Activated CD4-positive, CD25-positive, alpha-beta regulatory T cell treated with anti-CD3 and anti-CD28 coated beads, Interleukin-2, amount 50 U/mL, for 16 hours (primary cell): Measurements from ENCODE around the gene RPS29.
"Not testable (repeated sequence)": the region's sequence is repeated elsewhere in the genome, so short reads cannot be mapped to it uniquely, and the experiment has no call there.

Experiments
- DNase-seq: peaks from one replicate; pipeline ENCODE4 v3.0.0-alpha.2; 2020; ENCODE audit warnings: low read depth, low spot score

RPS29 gene

GRCh38 chr14:49598485-49599300 lies 12.5 kb upstream of the RPS29 start, which contains the start of gene LRR1:
Gene LRR1, plus strand, starts transcription at chr14:49598940. Its CDS starts 81 bp downstream, at chr14:49599021.
- DNase-seq, result peak; percentile 71

GRCh38 chr14:49598189-49598484 lies 12.0 kb upstream of the RPS29 start:
- no peak for DNase-seq

DNA sequence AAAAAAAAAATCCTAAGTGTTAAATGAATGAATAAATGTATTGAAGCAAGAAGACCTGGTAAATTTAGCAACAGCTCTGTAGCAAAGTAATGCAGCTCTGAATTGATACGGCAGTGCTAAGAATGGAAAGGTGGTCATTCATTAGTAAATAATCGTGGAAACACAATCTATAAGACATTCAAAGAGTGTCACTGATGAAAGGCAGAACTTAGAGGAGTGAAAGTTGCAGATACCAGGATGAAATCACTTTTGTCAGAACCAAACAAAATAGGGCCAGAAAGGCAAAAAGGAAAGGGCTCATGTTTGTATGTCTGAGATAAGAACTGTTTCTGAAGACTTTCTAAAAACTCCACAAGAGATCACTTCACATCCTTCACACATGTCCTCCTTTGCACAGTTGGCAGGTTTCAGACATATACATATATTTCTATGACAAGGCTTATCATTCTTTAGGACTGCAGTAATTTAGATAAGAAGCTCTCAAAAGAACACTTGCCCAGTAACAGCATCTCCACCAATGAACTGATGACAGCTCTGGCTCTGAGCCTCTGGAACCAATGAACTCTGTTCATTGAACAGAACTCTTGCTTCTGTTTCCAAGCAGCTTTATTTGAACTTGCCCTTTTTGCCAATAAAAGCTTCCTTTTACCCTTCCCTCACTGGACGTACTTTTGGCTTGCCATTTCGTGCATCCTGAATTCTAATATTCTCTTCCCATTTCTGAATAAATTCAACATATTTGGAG lies 8.3 kb upstream of the RPS29 start:
- DNase-seq, result no peak

DNA sequence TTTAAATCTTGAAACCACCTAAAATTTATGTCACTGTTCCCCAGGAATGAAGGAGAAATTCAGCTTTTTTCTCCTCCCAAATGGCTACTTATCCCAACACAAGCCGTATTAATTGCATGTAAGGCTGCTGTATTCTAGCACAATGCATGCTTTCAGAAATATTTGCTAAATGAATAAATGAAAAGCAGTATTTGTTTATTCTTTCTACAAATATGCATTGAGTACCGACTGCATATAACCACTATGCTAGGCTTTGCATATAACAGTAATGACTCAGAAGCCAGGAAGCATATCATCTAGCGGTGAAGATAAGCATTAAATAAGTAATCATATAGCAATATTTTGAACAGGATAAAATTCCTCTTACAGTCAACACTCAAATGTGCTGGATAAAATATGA lies 6.8 kb upstream of the RPS29 start:
- DNase-seq, result no peak

- DNase-seq, result no peak
Observed at GRCh38 chr14:49589387-49589786, 3.2 kb upstream of the RPS29 start.

DNA sequence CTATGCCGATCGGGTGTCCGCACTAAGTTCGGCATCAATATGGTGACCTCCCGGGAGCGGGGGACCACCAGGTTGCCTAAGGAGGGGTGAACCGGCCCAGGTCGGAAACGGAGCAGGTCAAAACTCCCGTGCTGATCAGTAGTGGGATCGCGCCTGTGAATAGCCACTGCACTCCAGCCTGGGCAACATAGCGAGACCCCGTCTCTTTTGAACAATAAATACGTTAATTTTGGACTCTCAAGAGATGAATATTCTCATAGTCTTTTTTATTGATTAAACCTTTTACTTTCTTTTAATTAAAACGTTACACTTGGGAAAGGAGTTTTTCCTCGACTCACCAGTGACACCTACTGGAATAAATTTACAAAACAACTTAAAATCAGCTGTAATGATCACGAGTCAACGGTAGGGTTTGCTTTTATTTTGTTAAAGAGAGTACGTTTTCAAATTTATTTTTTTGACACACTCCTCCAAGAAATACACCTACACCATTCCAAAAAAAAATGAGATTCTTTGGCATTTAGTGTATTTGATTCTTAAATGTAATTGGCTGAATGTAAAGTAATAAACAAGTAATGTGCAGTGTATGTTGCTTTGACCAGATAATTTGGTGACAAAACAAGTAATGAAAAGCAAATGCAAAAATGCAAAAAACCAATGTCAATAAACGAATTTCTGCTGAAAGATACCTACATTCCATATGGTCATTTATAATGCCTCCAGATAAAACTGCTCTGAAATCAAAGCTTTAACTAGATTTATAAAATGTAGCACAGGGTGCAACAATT lies 687 bp upstream of the RPS29 start:
- DNase-seq, result no peak

DNA sequence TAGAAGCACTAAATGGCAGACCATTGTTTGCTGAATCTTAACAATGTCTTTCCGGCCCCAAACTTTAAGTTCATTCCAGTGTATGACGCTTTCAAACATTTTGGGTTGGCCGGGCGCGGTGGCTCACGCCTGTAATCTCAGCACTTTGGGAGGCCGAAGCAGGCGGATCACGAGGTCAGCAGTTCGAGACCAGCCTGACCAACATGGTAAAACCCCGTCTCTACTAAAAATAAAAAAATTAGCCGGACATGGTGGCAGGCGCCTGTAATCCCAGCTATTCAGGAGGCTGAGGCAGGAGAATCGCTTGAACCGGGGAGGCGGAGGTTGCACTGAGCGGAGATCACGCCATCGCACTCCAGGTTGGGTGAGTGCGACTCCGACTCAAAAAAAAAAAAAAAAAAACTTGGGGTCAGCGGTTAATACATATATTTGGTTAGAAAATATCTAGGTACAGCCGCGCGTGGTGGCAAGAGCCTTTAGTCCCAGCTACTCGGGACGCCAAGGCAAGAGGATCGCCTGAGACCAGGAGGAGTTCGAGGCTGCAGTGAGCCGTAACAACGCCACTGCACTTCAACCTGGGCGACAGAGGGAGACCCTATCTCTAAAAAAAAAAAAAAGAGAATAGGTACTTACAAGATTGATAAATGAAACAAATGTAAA lies 1.1 kb downstream of the RPS29 start:
- not testable (repeated sequence) for DNase-seq

GRCh38 chr14:49584058-49584457 lies 2.1 kb downstream of the RPS29 start:
- DNase-seq, result no peak

DNA sequence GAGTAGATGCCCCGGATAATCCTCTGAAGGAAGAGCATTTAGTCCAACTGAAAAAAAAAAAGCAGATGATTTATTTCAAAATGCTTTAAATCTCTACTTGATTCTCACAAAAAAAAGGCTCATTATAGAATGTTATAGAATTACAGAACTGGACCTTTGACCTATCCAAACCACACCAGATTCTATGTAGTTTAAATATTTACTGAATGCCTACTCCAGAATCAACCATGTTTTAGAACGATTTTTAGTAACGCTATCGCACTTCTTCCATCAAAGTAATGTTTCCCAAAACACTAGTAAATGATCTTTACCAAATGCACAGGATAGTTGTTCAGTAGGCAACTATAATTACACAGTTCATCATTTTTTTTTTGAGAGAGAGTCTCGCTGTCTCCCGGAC lies 2.6 kb downstream of the RPS29 start:
- no peak for DNase-seq

- DNase-seq, result no peak
Observed at GRCh38 chr14:49582113-49582977, 3.8 kb downstream of the RPS29 start.

GRCh38 chr14:49581209-49582112 lies 4.7 kb downstream of the RPS29 start:
- no peak for DNase-seq

DNA sequence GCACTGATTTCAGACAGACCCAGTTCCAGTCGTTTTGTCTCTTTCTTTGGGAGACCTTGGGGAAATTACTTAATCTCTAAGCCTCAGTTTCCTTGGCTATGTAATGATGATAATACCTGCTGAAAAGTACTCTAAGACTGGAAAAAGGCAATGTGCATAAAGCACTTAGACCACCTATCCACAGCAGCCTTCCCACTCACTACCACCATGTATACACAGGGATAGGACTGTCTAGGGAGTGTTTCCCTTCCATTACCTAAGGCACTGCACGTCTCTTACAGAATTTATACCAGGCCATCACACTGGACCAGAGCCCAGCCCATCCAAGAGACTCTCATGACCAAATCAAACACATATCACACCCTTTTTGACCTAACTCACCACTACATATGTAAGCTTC lies 6.3 kb downstream of the RPS29 start:
- DNase-seq, result no peak

- no peak for DNase-seq
Observed at GRCh38 chr14:49578141-49578540, 8.0 kb downstream of the RPS29 start.

DNA sequence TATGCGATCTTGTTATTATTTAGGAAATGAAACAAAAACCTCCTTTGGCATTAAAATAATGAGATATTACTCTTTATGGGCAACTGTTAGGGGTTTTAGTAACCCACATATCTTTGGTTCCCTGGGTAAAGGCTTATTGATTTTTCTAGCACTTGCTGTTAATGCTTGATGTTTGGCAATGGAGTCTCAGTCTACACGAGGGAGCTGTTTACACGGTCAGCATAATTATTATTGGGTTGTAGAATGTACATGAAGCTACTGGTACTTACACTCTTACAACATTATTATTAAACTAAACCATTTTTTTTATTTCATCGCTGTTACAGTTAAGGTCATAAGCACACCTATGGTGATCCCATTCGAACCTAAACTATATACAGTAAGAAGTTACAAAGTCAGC lies 12.1 kb downstream of the RPS29 start:
- no peak for DNase-seq

DNA sequence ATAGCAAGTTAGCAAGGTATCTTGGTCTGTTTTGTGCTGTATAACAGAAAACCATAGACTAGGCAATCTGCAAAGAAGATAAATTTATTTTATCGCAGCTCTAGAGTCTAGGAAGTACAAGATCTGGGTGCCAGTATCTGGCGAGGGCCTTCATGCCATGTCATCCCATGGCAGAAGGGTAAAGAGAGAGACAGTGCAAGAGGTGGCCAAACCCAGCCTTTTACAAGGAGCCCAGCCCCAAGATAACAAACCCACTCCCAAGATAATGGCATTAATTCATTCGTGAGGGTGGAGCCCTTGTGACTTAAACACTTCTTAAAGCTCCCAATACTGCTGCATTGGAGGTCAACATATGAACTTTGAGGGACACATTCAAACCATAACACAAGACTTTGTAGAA lies 16.9 kb downstream of the RPS29 start:
- DNase-seq, result no peak

DNA sequence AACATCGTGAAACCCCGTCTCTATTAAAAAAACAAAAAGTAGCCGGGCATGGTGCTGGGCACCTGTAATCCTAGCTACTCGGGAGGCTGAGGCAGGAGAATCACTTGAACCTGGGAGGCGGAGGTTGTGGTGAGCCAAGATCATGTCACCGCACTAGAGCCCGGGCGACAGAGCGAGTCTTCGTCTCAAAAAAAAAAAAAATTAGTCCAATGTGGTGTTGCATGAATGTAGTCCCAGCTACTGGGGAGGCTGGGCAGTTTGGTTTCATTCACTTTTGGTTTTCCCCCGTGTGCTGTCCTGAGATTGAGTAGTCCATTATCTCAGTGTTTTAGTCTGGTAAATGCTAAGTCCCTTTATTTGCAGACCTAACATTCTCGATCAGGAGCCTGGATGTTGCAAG lies 19.5 kb downstream of the RPS29 start:
- DNase-seq, result no peak

GRCh38 chr14:49559979-49560768 lies 26.0 kb downstream of the RPS29 start:
- no peak for DNase-seq

GRCh38 chr14:49553892-49554291 lies 32.3 kb downstream of the RPS29 start:
- no peak for DNase-seq

DNA sequence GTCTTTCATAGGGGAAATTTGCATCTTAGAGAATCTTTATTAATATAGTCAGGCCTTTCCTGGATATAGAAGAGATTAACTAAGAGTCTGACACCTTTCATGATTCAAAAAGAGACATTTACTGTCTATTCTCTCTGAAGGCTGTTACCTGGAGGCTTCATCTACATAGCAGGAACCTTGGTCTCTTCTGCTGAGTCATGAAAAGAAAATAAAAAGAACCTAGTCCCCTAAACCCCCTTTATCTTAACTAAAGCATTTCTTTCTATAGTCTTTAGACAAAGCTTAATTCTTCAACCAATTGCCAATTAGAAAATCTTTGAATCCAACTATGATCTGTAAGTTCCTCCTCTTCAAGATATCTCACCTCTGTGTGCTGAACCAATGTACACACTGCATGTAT lies 33.1 kb downstream of the RPS29 start:
- no peak for DNase-seq
